Transverse colon (tissue), 4 donors: ENCODE results near the gene KAZN. TPM values are rescaled to one million over a fixed set of nuclear protein-coding genes. Genes with fewer than 3 reads are reported as not detected.

Experiments
- DNase-seq: peaks from one replicate; pipeline ENCODE4 v3.0.0-alpha.2; 2019
- H3K27ac ChIP-seq, 4 donors: fragments of 200-600 bp; sonication (generic); 2 replicates each; pipeline ENCODE4 v1.5.1; 2016 to 2018; ENCODE audit warnings: inconsistent platforms in 4 of 4
- H3K27me3 ChIP-seq: fragments of 200-600 bp; sonication (generic); 2 replicates; pipeline ENCODE4 v1.5.1; 2017; ENCODE audit warnings: inconsistent platforms
- H3K36me3 ChIP-seq, 4 donors: fragments of 200-600 bp; sonication (generic); 2 replicates each; pipeline ENCODE4 v1.5.1; 2017 to 2019; ENCODE audit warnings: inconsistent platforms in 4 of 4
- H3K4me1 ChIP-seq, 4 donors: fragments of 200-600 bp; sonication (generic); 2 replicates each; pipeline ENCODE4 v1.5.1; 2017 to 2020; ENCODE audit warnings: inconsistent platforms in 4 of 4
- H3K4me3 ChIP-seq, 4 donors: fragments of 200-600 bp; sonication (generic); 1 replicate in 1 of 4; 2 replicates in 3 of 4; pipeline versions ENCODE4 v1.5.1 to v1.6.1; 2017 to 2019; ENCODE audit warnings: inconsistent platforms in 4 of 4
- H3K9me3 ChIP-seq, 2 donors: fragments of 200-600 bp; sonication (generic); 2 replicates each; pipeline ENCODE4 v1.5.1; 2017 to 2019; ENCODE audit warnings: inconsistent platforms in 2 of 2
- EP300 ChIP-seq: sonication (generic); formaldehyde crosslinking; IDR thresholded peaks from one replicate; pipeline ENCODE4 v1.6.1; 2017; ENCODE audit warnings: antibody characterized with exemption, low read depth
- POLR2A ChIP-seq: fragments of 450-650 bp; IDR thresholded peaks from one replicate; pipeline ENCODE4 v1.6.1; 2016; ENCODE audit warnings: antibody characterized with exemption, mild to moderate bottlenecking, moderate library complexity
- POLR2AphosphoS5 ChIP-seq, 3 donors: sonication (generic); formaldehyde crosslinking; IDR thresholded peaks; one replicate each; pipeline ENCODE4 v1.6.1; 2016; ENCODE audit warnings: antibody characterized with exemption in 3 of 3
- WGBS, 2 donors: methylation state at CpG; one replicate each; pipeline ENCODE4 v1.1.5; 2018; ENCODE audit warnings: low coverage in 1 of 2; 5-methylcytosine and 5-hydroxymethylcytosine counted together
- in situ Hi-C, 4 donors: fragments of 200-750 bp; cut with MboI; loops; one replicate each; pipeline versions ENCODE4 v1.15.0 to v1.15.1; 2017; ENCODE audit warnings: low sequenced_read_pairs in 3 of 4, low pct_ligation_motif_present in 1 of 4, low pct_unique_long_range_greater_than_20kb in 1 of 4
- intact Hi-C: fragments of 100-400 bp; cut with DNase I; formaldehyde crosslinking; loops from one replicate; pipeline ENCODE4 v1.15.1; 2023; ENCODE audit warnings: low total_unique reads
- total RNA-seq, 4 donors: library from RNA; depleted of rRNA; stranded (reverse); fragments of >200 nt; gene quantifications; one replicate each; pipeline ENCODE4 v1.1.0, GENCODE V29; 2016
- TF ChIP-seq, protein P1 (sequence below), 5 experiments: fragments of 200-600 bp in 3 of 5; fragments of 450-650 bp in 2 of 5; sonication (generic) in 3 of 5; IDR thresholded peaks; 1 replicate in 2 of 5; 2 replicates in 3 of 5; pipeline ENCODE4 v1.5.1; 2016 to 2017; ENCODE audit warnings: antibody characterized with exemption in 5 of 5, inconsistent platforms in 3 of 5, mild to moderate bottlenecking in 2 of 5, moderate library complexity in 1 of 5

The KAZN gene
- total RNA-seq, 4 donors from 2014 or later: 12.0 to 17.1 (median 16.2) TPM

DNA sequence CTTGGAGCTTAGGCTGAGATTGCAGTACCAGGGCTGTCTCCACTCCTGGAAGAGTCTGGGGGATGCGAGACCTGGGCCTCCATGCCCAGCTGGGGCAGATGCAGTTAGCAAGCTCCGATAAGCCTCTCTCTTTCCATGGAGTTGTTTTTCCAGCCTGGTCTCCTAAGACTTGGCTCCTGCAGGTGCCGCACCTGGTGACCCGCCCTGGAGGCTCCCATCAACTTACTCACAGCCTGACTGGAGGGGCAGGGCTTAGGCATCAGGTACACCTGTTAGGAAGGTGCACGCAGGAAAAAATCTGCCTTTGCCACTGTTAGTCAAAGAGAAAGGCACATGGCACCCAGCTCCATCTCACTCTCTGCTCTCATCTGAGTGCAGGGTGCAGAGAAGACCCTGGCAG is 356.9 kb downstream of the KAZN start:
- H3K36me3 ChIP-seq: no peaks in the 10 kb centered on the region
- no peak overlapping the region for H3K27ac ChIP-seq
- intact Hi-C loops: no loop called here
- 70% methylated on average over 5 of the region's 5 CpGs; no CpG with 5 or more reads in 1 of the 2 donors for WGBS, 2 donors
- no peak for TF ChIP-seq POLR2AphosphoS5 (IDR thresholded peaks at IDR 0.05)
- TF ChIP-seq, protein P1, sequence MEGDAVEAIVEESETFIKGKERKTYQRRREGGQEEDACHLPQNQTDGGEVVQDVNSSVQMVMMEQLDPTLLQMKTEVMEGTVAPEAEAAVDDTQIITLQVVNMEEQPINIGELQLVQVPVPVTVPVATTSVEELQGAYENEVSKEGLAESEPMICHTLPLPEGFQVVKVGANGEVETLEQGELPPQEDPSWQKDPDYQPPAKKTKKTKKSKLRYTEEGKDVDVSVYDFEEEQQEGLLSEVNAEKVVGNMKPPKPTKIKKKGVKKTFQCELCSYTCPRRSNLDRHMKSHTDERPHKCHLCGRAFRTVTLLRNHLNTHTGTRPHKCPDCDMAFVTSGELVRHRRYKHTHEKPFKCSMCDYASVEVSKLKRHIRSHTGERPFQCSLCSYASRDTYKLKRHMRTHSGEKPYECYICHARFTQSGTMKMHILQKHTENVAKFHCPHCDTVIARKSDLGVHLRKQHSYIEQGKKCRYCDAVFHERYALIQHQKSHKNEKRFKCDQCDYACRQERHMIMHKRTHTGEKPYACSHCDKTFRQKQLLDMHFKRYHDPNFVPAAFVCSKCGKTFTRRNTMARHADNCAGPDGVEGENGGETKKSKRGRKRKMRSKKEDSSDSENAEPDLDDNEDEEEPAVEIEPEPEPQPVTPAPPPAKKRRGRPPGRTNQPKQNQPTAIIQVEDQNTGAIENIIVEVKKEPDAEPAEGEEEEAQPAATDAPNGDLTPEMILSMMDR (IDR thresholded peaks at IDR 0.05): no peak
- TF ChIP-seq POLR2A: no peak
- no peak for TF ChIP-seq EP300
- no peaks in the 10 kb centered on the region for H3K9me3 ChIP-seq
- no peaks in the 10 kb centered on the region for H3K4me1 ChIP-seq
- H3K4me3 ChIP-seq: no peak overlapping the region
- DNase-seq: no peak
- in situ Hi-C loops: no loop called here
- no peaks in the 10 kb centered on the region for H3K27me3 ChIP-seq

DNA sequence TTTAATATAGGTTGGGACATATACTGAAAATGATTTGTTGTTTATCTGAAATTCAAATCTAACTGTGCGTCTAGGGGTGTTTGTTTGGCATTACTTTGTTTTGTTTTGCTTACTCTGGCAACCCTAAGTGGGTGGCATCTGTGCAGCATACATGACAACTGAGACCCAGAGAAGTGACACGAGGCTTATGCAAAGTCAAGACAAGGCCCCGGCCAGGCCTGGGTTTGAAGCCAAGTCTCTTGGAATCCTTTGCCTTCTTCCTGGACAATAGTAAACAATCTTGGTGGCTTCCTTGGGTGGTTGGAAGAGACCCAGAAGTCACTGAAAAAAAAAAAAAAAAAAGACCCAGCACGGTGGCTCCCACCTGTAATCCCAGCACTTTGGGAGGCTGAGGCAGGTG is 357.5 kb downstream of the KAZN start:
- TF ChIP-seq POLR2AphosphoS5 (IDR thresholded peaks at IDR 0.05): no peak
- TF ChIP-seq EP300: no peak
- TF ChIP-seq, protein P1 (IDR thresholded peaks at IDR 0.05): no peak
- no peak for TF ChIP-seq POLR2A
- Histone ChIP-seq H3K4me3 (no peak overlapping the region), H3K9me3 (no peaks in the 10 kb centered on the region), H3K4me1 (no peaks in the 10 kb centered on the region), H3K36me3 (no peaks in the 10 kb centered on the region), H3K27me3 (no peaks in the 10 kb centered on the region), H3K27ac (no peak overlapping the region)
- no peak for DNase-seq
- in situ Hi-C loops (no loop called here), intact Hi-C loops (no loop called here)
- 20 to 67% methylated on average over 1 to 4 of the region's 4 CpGs for WGBS, 2 donors

DNA sequence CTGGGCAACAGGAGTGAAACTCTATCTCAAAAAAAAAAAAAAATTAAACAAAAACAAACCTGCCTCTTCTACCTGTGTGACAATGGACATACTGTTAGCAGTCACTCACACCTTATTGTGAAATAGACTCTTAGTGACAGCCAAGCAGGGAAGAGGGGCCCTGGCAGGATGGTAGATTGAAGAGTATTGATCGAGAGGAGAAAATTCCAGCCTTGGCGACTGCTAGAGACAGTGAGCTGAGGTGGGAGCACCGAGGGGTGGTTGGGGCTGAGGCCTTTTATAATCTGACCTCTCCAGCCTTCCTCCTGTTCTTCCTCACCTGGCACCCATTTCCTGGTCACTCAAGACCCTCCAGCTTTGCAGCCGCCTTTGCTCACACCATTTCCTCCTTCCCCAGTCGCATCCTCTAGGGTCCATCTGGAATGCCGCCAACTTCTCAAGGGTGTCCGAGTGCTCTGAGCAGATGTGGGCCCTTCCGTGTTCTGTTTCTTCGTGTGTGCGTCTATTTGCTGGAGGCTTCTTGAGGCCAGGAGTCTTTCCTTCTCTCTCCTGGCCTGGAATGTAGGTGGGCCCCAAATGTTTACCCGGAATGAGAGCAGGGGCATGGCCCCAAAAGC is 358.2 kb downstream of the KAZN start:
- no peak overlapping the region for H3K27ac ChIP-seq
- H3K4me3 ChIP-seq: no peak overlapping the region
- H3K27me3 ChIP-seq: no peaks in the 10 kb centered on the region
- DNase-seq: no peak
- intact Hi-C loops: no loop called here
- in situ Hi-C loops: no loop called here
- H3K9me3 ChIP-seq: no peaks in the 10 kb centered on the region
- H3K4me1 ChIP-seq: no peaks in the 10 kb centered on the region
- no peaks in the 10 kb centered on the region for H3K36me3 ChIP-seq
- WGBS, 2 donors: 82 to 87% methylated on average over 7 to 11 of the region's 11 CpGs
- TF ChIP-seq EP300 (no peak), POLR2A (no peak), POLR2AphosphoS5 (IDR thresholded peaks at IDR 0.05) (no peak)
- TF ChIP-seq, protein P1 (IDR thresholded peaks at IDR 0.05): no peak

DNA sequence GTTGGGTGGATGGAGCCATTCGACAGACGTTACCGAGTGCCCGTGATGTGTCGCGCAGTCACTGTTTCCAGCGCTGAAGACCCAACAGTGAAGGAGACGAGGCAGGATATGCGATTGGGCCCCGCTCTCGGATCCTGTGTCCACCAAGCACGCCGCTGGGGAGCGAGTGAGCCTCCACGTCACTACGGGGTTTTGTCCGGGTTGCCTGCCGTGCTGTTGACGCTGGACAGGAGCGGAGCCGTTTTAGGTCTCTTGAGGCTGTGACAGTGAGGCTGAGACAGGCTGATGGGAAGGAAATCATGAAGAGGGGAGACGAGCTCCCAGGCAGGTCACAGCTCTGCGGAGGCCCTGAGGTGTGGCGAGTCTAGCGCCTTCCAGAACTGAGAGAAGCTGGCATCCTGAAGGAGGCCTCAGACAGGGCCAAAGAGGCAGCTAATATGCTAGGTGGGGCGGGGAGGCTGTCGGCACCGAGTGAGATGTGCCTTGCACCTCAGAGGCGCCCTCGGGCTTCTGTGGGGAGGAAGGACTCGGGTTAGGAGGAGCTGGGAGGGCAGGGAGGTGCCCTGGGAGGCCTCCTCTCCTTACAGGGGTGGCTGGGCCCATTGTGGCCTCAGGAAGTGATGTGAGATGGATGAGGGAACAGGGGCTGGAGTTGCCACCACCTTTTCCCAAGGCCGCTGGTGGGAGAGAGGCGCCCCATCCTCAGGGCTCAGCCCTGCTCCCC is 359.1 kb downstream of the KAZN start:
- H3K27ac ChIP-seq: no peak overlapping the region
- H3K4me3 ChIP-seq: no peak overlapping the region
- intact Hi-C loops (no loop called here), in situ Hi-C loops (no loop called here)
- H3K27me3 ChIP-seq: no peaks in the 10 kb centered on the region
- WGBS, 2 donors: 94% methylated on average over 30 of the region's 33 CpGs; no CpG with 5 or more reads in 1 of the 2 donors
- TF ChIP-seq, protein P1 (IDR thresholded peaks at IDR 0.05): no peak
- TF ChIP-seq POLR2AphosphoS5 (IDR thresholded peaks at IDR 0.05): no peak
- TF ChIP-seq EP300: no peak
- no peak for TF ChIP-seq POLR2A
- no peaks in the 10 kb centered on the region for H3K4me1 ChIP-seq
- no peaks in the 10 kb centered on the region for H3K9me3 ChIP-seq
- no peak for DNase-seq
- no peaks in the 10 kb centered on the region for H3K36me3 ChIP-seq
